A673 (cell line): ENCODE measurements around the gene LPIN2. TPM values are rescaled to one million over a fixed set of nuclear protein-coding genes. Genes with fewer than 3 reads are reported as not detected.
A peak's percentile ranks its signal among the peaks of the same experiment; 100 is the strongest.

Experiments used
- BruUV-seq: library from RNA; stranded (reverse); fragments of 400-500 nt; replicated peaks from 2 replicates; lab custom pipeline; 2021; lab: Mats Ljungman, UMichigan
- CTCF ChIA-PET: fragments of 300-600 bp; sonication (Branson Sonifier 250); formaldehyde crosslinking; loops from one replicate; lab custom pipeline; 2022; ENCODE audit warnings: antibody characterized with exemption; lab: Charles Lee
- POLR2A ChIA-PET: fragments of 300-600 bp; sonication (Branson Sonifier 250); formaldehyde crosslinking; loops from one replicate; lab custom pipeline; 2022; ENCODE audit warnings: antibody characterized with exemption; ENCODE audit not compliant: low non-redundant PET; lab: Charles Lee
- DNase-seq: peaks from one replicate; pipeline ENCODE4 v3.0.0-alpha.2; 2015; ENCODE audit warnings: low spot score
- H3K27ac ChIP-seq: fragments of 200-600 bp; sonication (generic); 2 replicates; pipeline ENCODE4 v1.5.1; 2016; ENCODE audit warnings: mixed run types, low read depth, mild to moderate bottlenecking, mixed read lengths, antibody characterized with exemption, low read length; ENCODE audit not compliant: poor library complexity, severe bottlenecking
- H3K27me3 ChIP-seq: fragments of 200-600 bp; sonication (generic); replicated peaks from 2 replicates; pipeline ENCODE4 v1.6.1; 2017; ENCODE audit warnings: mixed run types, low read depth, mild to moderate bottlenecking, mixed read lengths, antibody characterized with exemption, low read length; ENCODE audit not compliant: insufficient read depth, poor library complexity
- H3K36me3 ChIP-seq: fragments of 200-600 bp; sonication (generic); 2 replicates; pipeline ENCODE4 v1.6.1; 2016; ENCODE audit warnings: mixed run types, mild to moderate bottlenecking, mixed read lengths, antibody characterized with exemption, low read length; ENCODE audit not compliant: insufficient read depth, poor library complexity, severe bottlenecking
- H3K4me1 ChIP-seq: fragments of 200-600 bp; sonication (generic); 2 replicates; pipeline ENCODE4 v1.6.1; 2017; ENCODE audit warnings: mixed run types, mild to moderate bottlenecking, mixed read lengths, antibody characterized with exemption, low read length; ENCODE audit not compliant: insufficient read depth, poor library complexity, severe bottlenecking
- H3K4me3 ChIP-seq: fragments of 200-600 bp; sonication (generic); 2 replicates; pipeline ENCODE4 v1.5.1; 2016; ENCODE audit warnings: low read depth, mixed run types, mild to moderate bottlenecking, mixed read lengths, low read length; ENCODE audit not compliant: poor library complexity, severe bottlenecking
- H3K9me3 ChIP-seq: fragments of 200-600 bp; sonication (generic); 2 replicates; pipeline ENCODE4 v1.6.1; 2016; ENCODE audit warnings: mixed run types, low read depth, mild to moderate bottlenecking, mixed read lengths, antibody characterized with exemption, low read length; ENCODE audit not compliant: poor library complexity, severe bottlenecking
- EZH2 ChIP-seq: fragments of 200-600 bp; sonication (generic); IDR thresholded peaks from 2 replicates; pipeline ENCODE4 v1.6.1; 2017; ENCODE audit warnings: borderline replicate concordance, low read depth, mild to moderate bottlenecking, mixed read lengths, antibody characterized with exemption, low read length; ENCODE audit not compliant: poor library complexity, severe bottlenecking
- intact Hi-C: fragments of 100-400 bp; cut with micrococcal nuclease; formaldehyde crosslinking; loops from one replicate; pipeline ENCODE4 v1.10.0; 2022; ENCODE audit not compliant: unreplicated experiment
- total RNA-seq: library from RNA; stranded (reverse); gene quantifications from 2 replicates; pipeline ENCODE4 v1.2.3, GENCODE V29; 2021
- TF ChIP-seq, protein P1 (sequence below): fragments of 300-800, 200-600 bp; sonication (generic); conservative IDR thresholded peaks from 2 replicates; pipeline ENCODE4 v1.5.1; 2017; ENCODE audit warnings: low read depth, mild to moderate bottlenecking, antibody characterized with exemption, low read length, moderate library complexity, mixed read lengths

The LPIN2 gene
- total RNA-seq, 1 experiment from 2014 or later, result 22.5 TPM

DNA sequence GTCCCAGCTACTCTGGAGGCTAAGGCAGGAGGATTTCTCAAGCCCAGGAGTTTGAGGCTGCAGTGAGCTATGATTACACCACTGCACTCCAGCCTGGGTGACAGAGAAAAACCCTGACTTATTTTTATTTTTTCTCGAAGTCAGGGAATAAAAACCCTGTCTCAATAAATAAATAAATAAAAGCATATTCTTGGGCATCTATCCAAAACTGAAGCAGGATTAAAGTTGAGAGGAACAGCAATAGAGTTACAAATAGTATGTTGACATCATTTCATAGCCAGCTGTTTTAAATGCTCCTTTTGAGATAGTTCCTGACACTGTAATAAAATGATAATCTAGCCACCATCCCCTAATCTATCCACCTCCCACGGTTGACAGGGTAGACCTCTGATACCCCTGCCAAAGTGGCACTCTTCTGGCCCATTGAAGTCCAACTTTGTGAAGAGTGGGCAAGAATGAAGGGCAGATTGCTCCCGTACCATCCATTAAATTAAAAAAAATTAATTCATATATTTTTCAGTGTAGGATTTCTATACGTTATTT is 42.3 kb upstream of the LPIN2 start:
- no TSS peak for BruUV-seq
- H3K27me3 ChIP-seq, result no peaks in the 10 kb centered on the region
- H3K9me3 ChIP-seq, result no peaks in the 10 kb centered on the region
- no peaks in the 10 kb centered on the region for H3K36me3 ChIP-seq
- intact Hi-C loops, result no loop called here
- ChIA-PET POLR2A (no interaction called here), CTCF (no interaction called here)
- no peaks in the 10 kb centered on the region for H3K4me1 ChIP-seq
- TF ChIP-seq, protein P1, sequence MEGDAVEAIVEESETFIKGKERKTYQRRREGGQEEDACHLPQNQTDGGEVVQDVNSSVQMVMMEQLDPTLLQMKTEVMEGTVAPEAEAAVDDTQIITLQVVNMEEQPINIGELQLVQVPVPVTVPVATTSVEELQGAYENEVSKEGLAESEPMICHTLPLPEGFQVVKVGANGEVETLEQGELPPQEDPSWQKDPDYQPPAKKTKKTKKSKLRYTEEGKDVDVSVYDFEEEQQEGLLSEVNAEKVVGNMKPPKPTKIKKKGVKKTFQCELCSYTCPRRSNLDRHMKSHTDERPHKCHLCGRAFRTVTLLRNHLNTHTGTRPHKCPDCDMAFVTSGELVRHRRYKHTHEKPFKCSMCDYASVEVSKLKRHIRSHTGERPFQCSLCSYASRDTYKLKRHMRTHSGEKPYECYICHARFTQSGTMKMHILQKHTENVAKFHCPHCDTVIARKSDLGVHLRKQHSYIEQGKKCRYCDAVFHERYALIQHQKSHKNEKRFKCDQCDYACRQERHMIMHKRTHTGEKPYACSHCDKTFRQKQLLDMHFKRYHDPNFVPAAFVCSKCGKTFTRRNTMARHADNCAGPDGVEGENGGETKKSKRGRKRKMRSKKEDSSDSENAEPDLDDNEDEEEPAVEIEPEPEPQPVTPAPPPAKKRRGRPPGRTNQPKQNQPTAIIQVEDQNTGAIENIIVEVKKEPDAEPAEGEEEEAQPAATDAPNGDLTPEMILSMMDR, result no peak
- TF ChIP-seq EZH2, result no peak
- DNase-seq, result peak; percentile 27
- H3K4me3 ChIP-seq, result no peak overlapping the region
- H3K27ac ChIP-seq, result no peak overlapping the region

- intact Hi-C loops, result no loop called here
- Histone ChIP-seq H3K4me1 (no peaks in the 10 kb centered on the region), H3K36me3 (no peaks in the 10 kb centered on the region), H3K9me3 (no peaks in the 10 kb centered on the region), H3K4me3 (no peak overlapping the region), H3K27ac (no peak overlapping the region), H3K27me3 (no peaks in the 10 kb centered on the region)
- BruUV-seq, result no TSS peak
- POLR2A ChIA-PET, result no interaction called here
- no peak for DNase-seq
- CTCF ChIA-PET, result no interaction called here
- TF ChIP-seq EZH2, result no peak
- TF ChIP-seq, protein P1, result no peak
Observed at GRCh38 chr18:3054780-3055179, 41.8 kb upstream of the LPIN2 start.

DNA sequence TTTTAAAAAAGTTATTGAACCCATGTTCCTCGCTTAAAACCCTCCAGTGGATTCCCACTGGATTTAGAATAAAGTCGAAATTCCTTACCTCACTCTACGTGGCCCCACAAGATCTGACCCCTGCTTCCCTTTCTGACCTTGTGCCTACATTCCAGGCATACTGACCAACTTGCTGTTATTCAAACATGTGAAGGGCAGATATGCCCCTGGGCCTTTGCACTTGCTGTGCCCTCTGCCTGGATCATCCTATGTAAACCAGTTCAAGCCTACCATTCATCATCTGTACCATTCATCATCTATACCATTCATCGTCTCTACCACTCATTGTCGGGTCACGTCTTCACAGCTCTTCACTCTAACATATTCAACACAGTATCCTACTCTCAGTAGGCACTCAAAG is 41.3 kb upstream of the LPIN2 start:
- TF ChIP-seq EZH2, result no peak
- TF ChIP-seq, protein P1, result no peak
- no peak for DNase-seq
- H3K4me1 ChIP-seq, result no peaks in the 10 kb centered on the region
- no peaks in the 10 kb centered on the region for H3K36me3 ChIP-seq
- H3K4me3 ChIP-seq, result no peak overlapping the region
- ChIA-PET CTCF (no interaction called here), POLR2A (no interaction called here)
- no peak overlapping the region for H3K27ac ChIP-seq
- BruUV-seq, result no TSS peak
- no peaks in the 10 kb centered on the region for H3K9me3 ChIP-seq
- intact Hi-C loops, result no loop called here
- no peaks in the 10 kb centered on the region for H3K27me3 ChIP-seq
